GM12878 (cell line): Measurements from ENCODE around the gene RETN. TPM values are rescaled to one million over a fixed set of nuclear protein-coding genes. Genes with fewer than 3 reads are reported as not detected.

Experiments
- ATF3 ChIP-seq: IDR thresholded peaks from 2 replicates; pipeline ENCODE4 v1.6.1; 2011; ENCODE audit warnings: low read depth, mild to moderate bottlenecking, low read length, moderate library complexity, borderline replicate concordance; ENCODE audit errors: extremely low read depth
- ATF7 ChIP-seq: fragments of 450-650 bp; IDR thresholded peaks from 2 replicates; pipeline ENCODE4 v1.6.1; 2016; ENCODE audit warnings: low read depth, mild to moderate bottlenecking
- CEBPB ChIP-seq, 2 experiments: fragments of 150-350 bp in 1 of 2; IDR thresholded peaks; 2 replicates each; pipeline ENCODE4 v1.6.1; 2012 to 2014; ENCODE audit warnings: low read depth in 2 of 2, low read length in 2 of 2, borderline replicate concordance in 1 of 2, inconsistent platforms in 1 of 2
- CREB1 ChIP-seq: IDR thresholded peaks from 2 replicates; pipeline ENCODE4 v1.6.1; 2012; ENCODE audit warnings: low read depth, mild to moderate bottlenecking, inconsistent platforms
- CTCF ChIP-seq, 3 experiments: IDR thresholded peaks in 2 of 3; conservative IDR thresholded peaks in 1 of 3; 2 replicates each; pipeline ENCODE4 v1.5.1; 2011; ENCODE audit warnings: low read depth in 3 of 3, low read length in 3 of 3, mild to moderate bottlenecking in 3 of 3, control low read depth in 2 of 3, moderate library complexity in 2 of 3, inconsistent platforms in 1 of 3, mixed read lengths in 1 of 3; ENCODE audit not compliant: control insufficient read depth in 2 of 3, insufficient read depth in 1 of 3; ENCODE audit errors: extremely low read depth in 1 of 3
- DPF2 ChIP-seq: fragments of 450-650 bp; IDR thresholded peaks from 2 replicates; pipeline ENCODE4 v1.6.1; 2017; ENCODE audit warnings: mild to moderate bottlenecking
- FOS ChIP-seq: IDR thresholded peaks from 3 replicates; pipeline ENCODE4 v1.6.1; 2011; ENCODE audit warnings: borderline replicate concordance; ENCODE audit not compliant: insufficient read length; ENCODE audit errors: extremely low read depth
- HCFC1 ChIP-seq: fragments of 150-350 bp; IDR thresholded peaks from 2 replicates; pipeline ENCODE4 v1.6.1; 2014; ENCODE audit warnings: low read length
- HDGF ChIP-seq: fragments of 450-650 bp; IDR thresholded peaks from 2 replicates; pipeline ENCODE4 v1.6.1; 2016; ENCODE audit warnings: antibody characterized with exemption
- MYC ChIP-seq: IDR thresholded peaks from 2 replicates; pipeline ENCODE4 v1.6.1; 2011; ENCODE audit warnings: mild to moderate bottlenecking, low read length, moderate library complexity, inconsistent platforms; ENCODE audit not compliant: insufficient read depth, insufficient replicate concordance, insufficient read length, severe bottlenecking
- PAX5 ChIP-seq: IDR thresholded peaks from 2 replicates; pipeline ENCODE4 v1.6.1; 2011; ENCODE audit warnings: low read depth, low read length, borderline replicate concordance
- RBBP5 ChIP-seq: fragments of 200-600 bp; sonication (generic); conservative IDR thresholded peaks from 2 replicates; pipeline ENCODE4 v1.6.1; 2016
- SKIL ChIP-seq: fragments of 450-650 bp; IDR thresholded peaks from 2 replicates; pipeline ENCODE4 v1.6.1; 2017; ENCODE audit warnings: mild to moderate bottlenecking, low read depth, inconsistent platforms; ENCODE audit not compliant: poor library complexity, severe bottlenecking
- SUZ12 ChIP-seq: fragments of 200-600 bp; sonication (generic); IDR thresholded peaks from one replicate; pipeline ENCODE4 v1.6.1; 2018; ENCODE audit warnings: antibody characterized with exemption, mild to moderate bottlenecking; ENCODE audit not compliant: unreplicated experiment
- WRNIP1 ChIP-seq: IDR thresholded peaks from 2 replicates; pipeline ENCODE4 v1.6.1; 2011; ENCODE audit warnings: low read depth, low read length, improper control_type of control experiment, borderline replicate concordance
- ZNF622 ChIP-seq: fragments of 450-650 bp; IDR thresholded peaks from 2 replicates; pipeline ENCODE4 v1.6.1; 2017; ENCODE audit warnings: mild to moderate bottlenecking, inconsistent platforms
- polyA plus RNA-seq, 11 experiments: library from polyadenylated mRNA; depleted of rRNA in 4 of 11; unstranded in 6 of 11; stranded (reverse) in 5 of 11; fragments of >200 nt; fragmentation: Nextera tagmentation in 4 of 11; fragmentation: Illumina TruSeq in 1 of 11; extraction: Ambion mirVana in 4 of 11; extraction: Trizol in 1 of 11; gene quantifications; 1 replicate in 1 of 11; 2 replicates in 10 of 11; pipeline versions ENCODE4 v1.2.1 to v1.2.3, GENCODE V29; 2011 to 2016; ENCODE audit warnings: inconsistent platforms in 2 of 11, missing spikeins in 2 of 11, low read depth in 1 of 11
- total RNA-seq, 4 experiments: library from RNA; depleted of rRNA in 3 of 4; stranded (reverse); fragments of >200 nt in 3 of 4; fragmentation: Illumina TruSeq in 1 of 4; extraction: Trizol in 1 of 4; gene quantifications; 2 replicates each; pipeline versions ENCODE4 v1.2.1 to v1.2.3, GENCODE V29; 2013 to 2021
- TF ChIP-seq, protein P1 (sequence below): fragments of 450-650 bp; IDR thresholded peaks from 2 replicates; pipeline ENCODE4 v1.6.1; 2018; ENCODE audit warnings: mild to moderate bottlenecking, low read depth, moderate library complexity; ENCODE audit not compliant: partially characterized antibody
- TF ChIP-seq, protein P2 (sequence below): fragments of 450-650 bp; IDR thresholded peaks from 2 replicates; pipeline ENCODE4 v1.6.1; 2017; ENCODE audit warnings: mild to moderate bottlenecking, moderate library complexity

The RETN gene
- total and polyA plus RNA-seq, 10 of the 15 experiments (the other 5 are each of a cell fraction or from before 2014, with no cell fraction given): 0.26 TPM; not detected in 9

- peak; percentile 68 for TF ChIP-seq SKIL
- TF ChIP-seq CREB1: peak; percentile 36; the same call in 1 of the 2 replicates
- TF ChIP-seq FOS: no peak
- TF ChIP-seq PAX5: peak; percentile 84; the same call in 1 of the 2 replicates
- TF ChIP-seq SUZ12: no peak
- peak; percentile 88 for TF ChIP-seq ATF7
- TF ChIP-seq, protein P1, sequence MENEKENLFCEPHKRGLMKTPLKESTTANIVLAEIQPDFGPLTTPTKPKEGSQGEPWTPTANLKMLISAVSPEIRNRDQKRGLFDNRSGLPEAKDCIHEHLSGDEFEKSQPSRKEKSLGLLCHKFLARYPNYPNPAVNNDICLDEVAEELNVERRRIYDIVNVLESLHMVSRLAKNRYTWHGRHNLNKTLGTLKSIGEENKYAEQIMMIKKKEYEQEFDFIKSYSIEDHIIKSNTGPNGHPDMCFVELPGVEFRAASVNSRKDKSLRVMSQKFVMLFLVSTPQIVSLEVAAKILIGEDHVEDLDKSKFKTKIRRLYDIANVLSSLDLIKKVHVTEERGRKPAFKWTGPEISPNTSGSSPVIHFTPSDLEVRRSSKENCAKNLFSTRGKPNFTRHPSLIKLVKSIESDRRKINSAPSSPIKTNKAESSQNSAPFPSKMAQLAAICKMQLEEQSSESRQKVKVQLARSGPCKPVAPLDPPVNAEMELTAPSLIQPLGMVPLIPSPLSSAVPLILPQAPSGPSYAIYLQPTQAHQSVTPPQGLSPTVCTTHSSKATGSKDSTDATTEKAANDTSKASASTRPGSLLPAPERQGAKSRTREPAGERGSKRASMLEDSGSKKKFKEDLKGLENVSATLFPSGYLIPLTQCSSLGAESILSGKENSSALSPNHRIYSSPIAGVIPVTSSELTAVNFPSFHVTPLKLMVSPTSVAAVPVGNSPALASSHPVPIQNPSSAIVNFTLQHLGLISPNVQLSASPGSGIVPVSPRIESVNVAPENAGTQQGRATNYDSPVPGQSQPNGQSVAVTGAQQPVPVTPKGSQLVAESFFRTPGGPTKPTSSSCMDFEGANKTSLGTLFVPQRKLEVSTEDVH: peak; percentile 77
- TF ChIP-seq HCFC1: no peak
- TF ChIP-seq CTCF (IDR thresholded peaks at IDR 0.05 in 2 of 3, conservative IDR thresholded peaks at IDR 0.05 in 1 of 3; ENCODE audit: control insufficient read depth in 2 of 3, extremely low read depth in 1 of 3, insufficient read depth in 1 of 3, low read depth in 3 of 3, low read length in 3 of 3): no peak
- TF ChIP-seq ZNF622: no peak
- TF ChIP-seq ATF3: no peak
- no peak for TF ChIP-seq RBBP5
- no peak for TF ChIP-seq CEBPB (IDR thresholded peaks at IDR 0.05; ENCODE audit: borderline replicate concordance in 1 of 2, low read depth in 2 of 2, low read length in 2 of 2)
- TF ChIP-seq DPF2: peak; percentile 87
- peak; percentile 80 for TF ChIP-seq HDGF
- TF ChIP-seq, protein P2, sequence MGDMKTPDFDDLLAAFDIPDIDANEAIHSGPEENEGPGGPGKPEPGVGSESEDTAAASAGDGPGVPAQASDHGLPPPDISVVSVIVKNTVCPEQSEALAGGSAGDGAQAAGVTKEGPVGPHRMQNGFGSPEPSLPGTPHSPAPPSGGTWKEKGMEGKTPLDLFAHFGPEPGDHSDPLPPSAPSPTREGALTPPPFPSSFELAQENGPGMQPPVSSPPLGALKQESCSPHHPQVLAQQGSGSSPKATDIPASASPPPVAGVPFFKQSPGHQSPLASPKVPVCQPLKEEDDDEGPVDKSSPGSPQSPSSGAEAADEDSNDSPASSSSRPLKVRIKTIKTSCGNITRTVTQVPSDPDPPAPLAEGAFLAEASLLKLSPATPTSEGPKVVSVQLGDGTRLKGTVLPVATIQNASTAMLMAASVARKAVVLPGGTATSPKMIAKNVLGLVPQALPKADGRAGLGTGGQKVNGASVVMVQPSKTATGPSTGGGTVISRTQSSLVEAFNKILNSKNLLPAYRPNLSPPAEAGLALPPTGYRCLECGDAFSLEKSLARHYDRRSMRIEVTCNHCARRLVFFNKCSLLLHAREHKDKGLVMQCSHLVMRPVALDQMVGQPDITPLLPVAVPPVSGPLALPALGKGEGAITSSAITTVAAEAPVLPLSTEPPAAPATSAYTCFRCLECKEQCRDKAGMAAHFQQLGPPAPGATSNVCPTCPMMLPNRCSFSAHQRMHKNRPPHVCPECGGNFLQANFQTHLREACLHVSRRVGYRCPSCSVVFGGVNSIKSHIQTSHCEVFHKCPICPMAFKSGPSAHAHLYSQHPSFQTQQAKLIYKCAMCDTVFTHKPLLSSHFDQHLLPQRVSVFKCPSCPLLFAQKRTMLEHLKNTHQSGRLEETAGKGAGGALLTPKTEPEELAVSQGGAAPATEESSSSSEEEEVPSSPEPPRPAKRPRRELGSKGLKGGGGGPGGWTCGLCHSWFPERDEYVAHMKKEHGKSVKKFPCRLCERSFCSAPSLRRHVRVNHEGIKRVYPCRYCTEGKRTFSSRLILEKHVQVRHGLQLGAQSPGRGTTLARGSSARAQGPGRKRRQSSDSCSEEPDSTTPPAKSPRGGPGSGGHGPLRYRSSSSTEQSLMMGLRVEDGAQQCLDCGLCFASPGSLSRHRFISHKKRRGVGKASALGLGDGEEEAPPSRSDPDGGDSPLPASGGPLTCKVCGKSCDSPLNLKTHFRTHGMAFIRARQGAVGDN: no peak
- TF ChIP-seq MYC: no peak
- TF ChIP-seq WRNIP1: no peak
Observed at GRCh38 chr19:7692417-7693088, 23.7 kb downstream of the RETN start (continued).
